Loucy (cell line): ENCODE data around the gene APOLD1.

Experiments used
- EZH2phosphoT487 ChIP-seq: fragments of 200-600 bp; IDR thresholded peaks from 2 replicates; pipeline ENCODE4 v1.6.1; 2018; ENCODE audit warnings: antibody characterized with exemption, mild to moderate bottlenecking, moderate library complexity, borderline replicate concordance
- TF ChIP-seq, protein P1 (sequence below): fragments of 200-600 bp; sonication (generic); conservative IDR thresholded peaks from 2 replicates; pipeline ENCODE4 v1.5.1; 2014; ENCODE audit warnings: mild to moderate bottlenecking, antibody characterized with exemption, low read length

DNA sequence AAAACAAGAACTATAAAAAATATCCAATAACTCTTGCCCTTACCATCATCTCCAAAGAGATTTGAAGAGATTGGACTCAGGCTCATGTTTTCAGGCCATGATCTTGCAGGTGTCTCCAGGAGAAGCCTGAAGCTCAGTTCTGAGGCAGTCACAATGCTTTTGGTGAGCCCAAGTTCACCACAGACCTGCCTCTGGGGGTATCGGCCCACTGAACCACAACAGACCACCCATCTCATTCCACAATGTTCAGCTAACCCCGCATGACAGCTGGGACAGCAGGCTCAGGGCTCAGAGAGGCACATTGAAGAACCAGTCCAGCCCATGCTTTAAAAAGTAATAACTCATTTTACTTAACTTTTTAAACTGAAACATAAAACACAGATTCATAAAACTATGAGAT is 28.3 kb upstream of the APOLD1 start:
- TF ChIP-seq, protein P1, sequence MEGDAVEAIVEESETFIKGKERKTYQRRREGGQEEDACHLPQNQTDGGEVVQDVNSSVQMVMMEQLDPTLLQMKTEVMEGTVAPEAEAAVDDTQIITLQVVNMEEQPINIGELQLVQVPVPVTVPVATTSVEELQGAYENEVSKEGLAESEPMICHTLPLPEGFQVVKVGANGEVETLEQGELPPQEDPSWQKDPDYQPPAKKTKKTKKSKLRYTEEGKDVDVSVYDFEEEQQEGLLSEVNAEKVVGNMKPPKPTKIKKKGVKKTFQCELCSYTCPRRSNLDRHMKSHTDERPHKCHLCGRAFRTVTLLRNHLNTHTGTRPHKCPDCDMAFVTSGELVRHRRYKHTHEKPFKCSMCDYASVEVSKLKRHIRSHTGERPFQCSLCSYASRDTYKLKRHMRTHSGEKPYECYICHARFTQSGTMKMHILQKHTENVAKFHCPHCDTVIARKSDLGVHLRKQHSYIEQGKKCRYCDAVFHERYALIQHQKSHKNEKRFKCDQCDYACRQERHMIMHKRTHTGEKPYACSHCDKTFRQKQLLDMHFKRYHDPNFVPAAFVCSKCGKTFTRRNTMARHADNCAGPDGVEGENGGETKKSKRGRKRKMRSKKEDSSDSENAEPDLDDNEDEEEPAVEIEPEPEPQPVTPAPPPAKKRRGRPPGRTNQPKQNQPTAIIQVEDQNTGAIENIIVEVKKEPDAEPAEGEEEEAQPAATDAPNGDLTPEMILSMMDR, result no peak
- TF ChIP-seq EZH2phosphoT487, result no peak
